Heart right ventricle (tissue), 16 donors: Measurements from ENCODE around the gene RSPH1. TPM values are rescaled to one million over a fixed set of nuclear protein-coding genes. Genes with fewer than 3 reads are reported as not detected.

Experiments used
- ATAC-seq, 8 donors: fragments of 200-7000 bp; cut with Tn5 transposase; one replicate each; pipeline ENCODE4 v1.9.1; 2020; ENCODE audit warnings: mild to moderate bottlenecking in 8 of 8, moderate library complexity in 8 of 8, moderate number of reproducible peaks in 1 of 8
- DNase-seq, 2 donors: peaks; one replicate each; pipeline ENCODE4 v3.0.0-alpha.2; 2020
- H3K27ac ChIP-seq, 10 donors: fragments of 200-600 bp; sonication (generic) in 2 of 10; one replicate each; pipeline versions ENCODE4 v1.5.0 to v1.8.0; 2020 to 2022; ENCODE audit warnings: mild to moderate bottlenecking in 3 of 10
- H3K27me3 ChIP-seq, 7 donors: fragments of 200-600 bp; one replicate each; pipeline ENCODE4 v1.8.0; 2021 to 2022; ENCODE audit warnings: mild to moderate bottlenecking in 2 of 7
- H3K36me3 ChIP-seq, 9 donors: fragments of 200-600 bp; sonication (generic) in 1 of 9; one replicate each; pipeline versions ENCODE4 v1.5.0 to v1.8.0; 2020 to 2022; ENCODE audit warnings: mild to moderate bottlenecking in 2 of 9
- H3K4me1 ChIP-seq, 9 donors: fragments of 200-600 bp; sonication (generic) in 1 of 9; one replicate each; pipeline versions ENCODE4 v1.5.0 to v1.8.0; 2020 to 2022; ENCODE audit warnings: mild to moderate bottlenecking in 4 of 9
- H3K4me3 ChIP-seq, 10 donors: fragments of 200-600 bp; sonication (generic) in 2 of 10; one replicate each; pipeline versions ENCODE4 v1.5.0 to v1.8.0; 2020 to 2022; ENCODE audit warnings: mild to moderate bottlenecking in 7 of 10, moderate library complexity in 2 of 10
- H3K9me3 ChIP-seq, 11 donors: fragments of 200-600 bp in 10 of 11; sonication (generic) in 2 of 11; one replicate each; pipeline versions ENCODE4 v1.5.0 to v1.8.0; 2013 to 2022; ENCODE audit warnings: mild to moderate bottlenecking in 2 of 11, control low read depth in 1 of 11, moderate library complexity in 1 of 11
- CTCF ChIP-seq, 9 donors: fragments of 200-600 bp; sonication (generic) in 2 of 9; IDR thresholded peaks; one replicate each; pipeline versions ENCODE4 v1.5.0 to v1.8.0; 2021 to 2022; ENCODE audit warnings: antibody characterized with exemption in 9 of 9, mild to moderate bottlenecking in 5 of 9, moderate library complexity in 1 of 9
- WGBS, 2 donors: extraction: QIAGEN DNeasy Blood & Tissue Kit; methylation state at CpG; one replicate each; pipeline ENCODE4 v1.1.7; 2013; ENCODE audit warnings: inconsistent platforms in 1 of 2; 5-methylcytosine and 5-hydroxymethylcytosine counted together
- intact Hi-C, 10 donors: fragments of 100-400 bp; cut with DNase I; formaldehyde crosslinking; loops; one replicate each; pipeline versions ENCODE4 v1.11.1 to v1.14.2; 2022
- polyA plus RNA-seq, 2 donors: library from polyadenylated mRNA; stranded (reverse); fragments of 200-250 nt; gene quantifications; one replicate each; pipeline ENCODE4 v1.2.3, GENCODE V29; 2013
- total RNA-seq, 10 donors: library from RNA; stranded (reverse); fragmentation: NEBNext Ultra II Directional in 3 of 10; extraction: Animal tissue kit (Norgen Biotek cat#: 25700) in 3 of 10; gene quantifications; one replicate each; pipeline versions ENCODE4 v1.2.1 to v1.2.4, GENCODE V29; 2021 to 2023
- donor health status: Arrhythmogenic right ventricular cardiomyopathy.
- donor health status: ischemic (EF 13 %, LVEDD 7.1; RV severe dilation, severe dysfunction).
- donor health status: healthy with polysubstance abuse.
- donor health status: DM: no; HTN: yes; CAD: no.
- donor health status: DM: no; HTN: no; CAD: no.
- donor health status: ischemic (EF 25% LVEDD 6.9; RV normal size, moderate dysfunction).
- donor health status: ischemic (EF 25% LVEDD 5.7; RV mildly dilated, moderate dysfunction).
- donor health status: healthy.
- donor health status: DM: yes; HTN: yes; CAD: no.
- donor health status: Ischemic cardiomyopathy.
- donor health status: ischemic (EF 35%, LVEDD 5.7; RV mildly dilated, moderate dysfunction).
- donor health status: nonischemic (EF 11% LVEDD 7.7; RV severe dilation, severe dysfunction).
- donor health status: DM: yes; HTN: yes; CAD: no.
- donor health status: PGD.
- donor health status: ischemic (EF 29% LVEDD 5.4; RV normal size, mild dysfunction).
- donor health status: nonischemic (EF 23%, LVEDD 6.1; RV moderate dilation, normal function).

The RSPH1 gene
- total and polyA plus RNA-seq, 12 donors: 0.06 to 0.36 (median 0.20) TPM; not detected in 9

GRCh38 chr21:42493109-42494060 is 2.6 kb downstream of the RSPH1 start:
- intact Hi-C loops: no loop called here
- 81% methylated on average over 13 of the region's 13 CpGs for WGBS, 2 donors

GRCh38 chr21:42492201-42492600 is 3.8 kb downstream of the RSPH1 start:
- H3K4me1 ChIP-seq: peaks cover 0 to 14% (median 7%) of the 10 kb centered on the region in 9 donors
- intact Hi-C loops: no loop called here
- H3K27ac ChIP-seq: no peak overlapping the region
- H3K27me3 ChIP-seq: peaks cover 0 to 12% (median 0%) of the 10 kb centered on the region in 7 donors
- ATAC-seq (no peak), DNase-seq (no peak)
- H3K9me3 ChIP-seq: no peaks in the 10 kb centered on the region
- H3K36me3 ChIP-seq: no peaks in the 10 kb centered on the region
- WGBS, 2 donors: 68 to 79% methylated on average over 8 of the region's 8 CpGs
- no peak for TF ChIP-seq CTCF (IDR thresholded peaks at IDR 0.05)
- no peak overlapping the region for H3K4me3 ChIP-seq

More at GRCh38 chr21:42493109-42494060, 2.6 kb downstream of the RSPH1 start:
- H3K4me1 ChIP-seq: peaks cover 0 to 14% (median 8%) of the 10 kb centered on the region in 9 donors
- H3K27me3 ChIP-seq: peaks cover 0 to 6% (median 0%) of the 10 kb centered on the region in 7 donors
- no peak overlapping the region for H3K27ac ChIP-seq
- H3K4me3 ChIP-seq: no peak overlapping the region
- no peak for ATAC-seq
- H3K36me3 ChIP-seq: no peaks in the 10 kb centered on the region
- TF ChIP-seq CTCF (IDR thresholded peaks at IDR 0.05): no peak
- no peak for DNase-seq
- no peaks in the 10 kb centered on the region for H3K9me3 ChIP-seq

GRCh38 chr21:42491328-42491727 is 4.7 kb downstream of the RSPH1 start:
- no peak for DNase-seq
- no peak for TF ChIP-seq CTCF (IDR thresholded peaks at IDR 0.05)
- H3K27me3 ChIP-seq: peaks cover 0 to 19% (median 5%) of the 10 kb centered on the region in 7 donors
- no peak overlapping the region for H3K27ac ChIP-seq
- H3K4me3 ChIP-seq: no peak overlapping the region
- H3K4me1 ChIP-seq: peaks cover 0 to 6% (median 0%) of the 10 kb centered on the region in 9 donors
- no peaks in the 10 kb centered on the region for H3K9me3 ChIP-seq
- WGBS, 2 donors: 65 to 66% methylated on average over 1 of the region's 1 CpG
- intact Hi-C loops: no loop called here
- ATAC-seq: no peak
- H3K36me3 ChIP-seq: no peaks in the 10 kb centered on the region

GRCh38 chr21:42490720-42491119 is 5.3 kb downstream of the RSPH1 start:
- Histone ChIP-seq H3K9me3 (no peaks in the 10 kb centered on the region), H3K4me3 (no peak overlapping the region), H3K27ac (no peak overlapping the region), H3K36me3 (no peaks in the 10 kb centered on the region), H3K4me1 (peaks cover 0 to 5% (median 0%) of the 10 kb centered on the region in 9 donors), H3K27me3 (peaks cover 0 to 19% (median 6%) of the 10 kb centered on the region in 7 donors)
- ATAC-seq: no peak
- TF ChIP-seq CTCF (IDR thresholded peaks at IDR 0.05): no peak
- intact Hi-C loops: no loop called here
- no peak for DNase-seq
